ENCODE results near the gene RNF151. TPM values are rescaled to one million over a fixed set of nuclear protein-coding genes. Genes with fewer than 3 reads are reported as not detected.
"Not testable (repeated sequence)": the region's sequence is repeated elsewhere in the genome, so short reads cannot be mapped to it uniquely, and the experiment has no call there.

The RNF151 gene
- total and polyA plus RNA-seq, 10 of the 15 experiments (the other 5 are each of a cell fraction or from before 2014, with no cell fraction given), result 0.17 to 0.56 TPM; not detected in 8

- no peak for FAIRE-seq
- CTCF ChIA-PET, result interaction anchor here (2.0 kb wide), 1 partner anchor 10 kb away, joined by 9 read pairs; no protein-coding TSS in a partner anchor
These were observed 27.7 kb upstream of the RNF151 start for GRCh38 chr16:1938910-1939309.

GRCh38 chr16:1939833-1940232 is 26.8 kb upstream of the RNF151 start:
- ChIA-PET POLR2A (interaction anchor here (0.6 to 2.3 kb wide), 3 partner anchors 17 to 210 kb away, joined by 3 to 6 read pairs (median 3); no protein-coding TSS in a partner anchor), CTCF (interaction anchor here (0.9 to 2.0 kb wide), 3 partner anchors 10 to 318 kb away, joined by 3 to 9 read pairs (median 4); no protein-coding TSS in a partner anchor), RAD21 (ENCODE audit: unreplicated experiment) (interaction anchor here (1.8 kb wide), 1 partner anchor 11 kb away, joined by 6 read pairs; no protein-coding TSS in a partner anchor)
- H3K4me3 ChIP-seq; H4K20me1 ChIP-seq (ENCODE audit: control insufficient read depth, insufficient read depth); H3K27me3 ChIP-seq (replicated peaks in 1 of 2; ENCODE audit: control insufficient read depth in 2 of 2, insufficient read depth in 2 of 2, low read length in 1 of 2); H3K4me2 ChIP-seq (ENCODE audit: control insufficient read depth, insufficient read depth); H3K9me3 ChIP-seq (replicated peaks; ENCODE audit: control insufficient read depth, insufficient read depth, low read length); DNase-seq (ENCODE audit: low read depth, low spot score); BruUV-seq (replicated peaks); H2AFZ ChIP-seq (ENCODE audit: control insufficient read depth, low read depth, low read length); ATAC-seq; H3K27ac ChIP-seq (ENCODE audit: control insufficient read depth, insufficient read depth); H3K36me3 ChIP-seq (ENCODE audit: control insufficient read depth in 2 of 2, insufficient read depth in 2 of 2, low read length in 1 of 2); intact Hi-C loops (cut with micrococcal nuclease; ENCODE audit: unreplicated experiment); SMC1A ChIA-PET (ENCODE audit: uncharacterized antibody, unreplicated experiment); H3K9ac ChIP-seq (ENCODE audit: control insufficient read depth, insufficient read depth, low read length); FAIRE-seq: not testable (repeated sequence)
- WGBS (ENCODE audit: insufficient coverage, insufficient replicate concordance, low lambda C conversion rate, missing lambda C conversion rate), result 97% methylated on average over 6 of the region's 8 CpGs
- H3K4me1 ChIP-seq (ENCODE audit: control insufficient read depth, insufficient read depth, low read length), result peaks cover 10% of the 10 kb centered on the region; the same call in 1 of the 2 replicates
- in situ Hi-C loops (cut with MboI), result loop anchor here (10.0 kb wide), 1 partner anchor 75 kb away; no protein-coding TSS in a partner anchor
- H3K79me2 ChIP-seq (ENCODE audit: control insufficient read depth, insufficient read depth, low read length), result peaks cover 18% of the 10 kb centered on the region

More at GRCh38 chr16:1938910-1939309, 27.7 kb upstream of the RNF151 start:
- H3K4me3 ChIP-seq, result no peak overlapping the region
- H3K36me3 ChIP-seq (ENCODE audit: control insufficient read depth in 2 of 2, insufficient read depth in 2 of 2, low read length in 1 of 2), result peaks cover 0 to 5% of the 10 kb centered on the region in 2 experiments; a peak in 3 of 4 replicates
- no peaks in the 10 kb centered on the region for H4K20me1 ChIP-seq (ENCODE audit: control insufficient read depth, insufficient read depth)
- intact Hi-C loops (cut with micrococcal nuclease; ENCODE audit: unreplicated experiment), result no loop called here
- no peak overlapping the region for H3K9ac ChIP-seq (ENCODE audit: control insufficient read depth, insufficient read depth, low read length)
- no peak overlapping the region for H3K4me2 ChIP-seq (ENCODE audit: control insufficient read depth, insufficient read depth)
- DNase-seq (ENCODE audit: low read depth, low spot score) (no peak), ATAC-seq (no peak)
- peaks cover 7% of the 10 kb centered on the region; the same call in 1 of the 2 replicates for H3K4me1 ChIP-seq (ENCODE audit: control insufficient read depth, insufficient read depth, low read length)
- in situ Hi-C loops (cut with MboI), result loop anchor here (10.0 kb wide), 1 partner anchor 74 kb away; no protein-coding TSS in a partner anchor
- SMC1A ChIA-PET (ENCODE audit: uncharacterized antibody, unreplicated experiment), result no interaction called here
- no peak for TF ChIP-seq ATF7 (IDR thresholded peaks at IDR 0.05; ENCODE audit: low read depth)
- TF ChIP-seq SMC3 (IDR thresholded peaks at IDR 0.05; ENCODE audit: borderline replicate concordance, low read length), result no peak
- no peak for TF ChIP-seq FOXK2 (IDR thresholded peaks at IDR 0.05)
- TF ChIP-seq NFYA (IDR thresholded peaks at IDR 0.05; ENCODE audit: borderline replicate concordance, low read depth, low read length), result no peak
- TF ChIP-seq ELK1 (IDR thresholded peaks at IDR 0.05; ENCODE audit: low read depth, low read length), result no peak
- no peak for TF ChIP-seq FOS (IDR thresholded peaks at IDR 0.05; ENCODE audit: borderline replicate concordance, extremely low read depth, insufficient read length)
- TF ChIP-seq TCF7 (IDR thresholded peaks at IDR 0.05; ENCODE audit: borderline replicate concordance), result no peak
- TF ChIP-seq JUND (IDR thresholded peaks at IDR 0.05; ENCODE audit: low read depth, low read length), result no peak
- TF ChIP-seq ZNF384 (IDR thresholded peaks at IDR 0.05; ENCODE audit: borderline replicate concordance, low read depth, low read length), result no peak
- no peak for TF ChIP-seq SRF (IDR thresholded peaks at IDR 0.05; ENCODE audit: low read depth in 2 of 2, low read length in 2 of 2)
- no peak for TF ChIP-seq ZBTB4 (CRISPR knock-in tag; IDR thresholded peaks at IDR 0.05)
- no peak for TF ChIP-seq SP1 (IDR thresholded peaks at IDR 0.05; ENCODE audit: low read depth, low read length)
- TF ChIP-seq POLR2A (IDR thresholded peaks at IDR 0.05; ENCODE audit: low read depth, low read length), result no peak
- TF ChIP-seq ZNF217 (IDR thresholded peaks at IDR 0.05), result no peak
- TF ChIP-seq STAT1 (conservative IDR thresholded peaks at IDR 0.05), result no peak
- RAD21 ChIA-PET (ENCODE audit: unreplicated experiment), result no interaction called here
- WGBS (ENCODE audit: insufficient coverage, insufficient replicate concordance, low lambda C conversion rate, missing lambda C conversion rate), result 92% methylated on average over 17 of the region's 17 CpGs
- H2AFZ ChIP-seq (ENCODE audit: control insufficient read depth, low read depth, low read length), result no peak overlapping the region
- no TSS peak for BruUV-seq (replicated peaks)
- POLR2A ChIA-PET, result no interaction called here
- peaks cover 18% of the 10 kb centered on the region for H3K79me2 ChIP-seq (ENCODE audit: control insufficient read depth, insufficient read depth, low read length)
- no peak overlapping the region for H3K27ac ChIP-seq (ENCODE audit: control insufficient read depth, insufficient read depth)
- no peaks in the 10 kb centered on the region for H3K9me3 ChIP-seq (replicated peaks; ENCODE audit: control insufficient read depth, insufficient read depth, low read length)
- H3K27me3 ChIP-seq (replicated peaks in 1 of 2; ENCODE audit: control insufficient read depth in 2 of 2, insufficient read depth in 2 of 2, low read length in 1 of 2), result no peaks in the 10 kb centered on the region

All from GM12878 (cell line).